DMS114 treated with DMSO at 0.1 percent for 48 hours (cell line): ENCODE data around the gene BABAM2.
"Not testable (repeated sequence)": the region's sequence is repeated elsewhere in the genome, so short reads cannot be mapped to it uniquely, and the experiment has no call there.

ENCODE experiments used
- DNase-seq: peaks from one replicate; lab custom pipeline; 2025; ENCODE audit not compliant: unreplicated experiment; lab: John Stamatoyannopoulos, UW

The BABAM2 gene

GRCh38 chr2:28231110-28231631 is 340.6 kb downstream of the BABAM2 start:
- no peak for DNase-seq

GRCh38 chr2:28232295-28232694 is 341.8 kb downstream of the BABAM2 start:
- DNase-seq: no peak

GRCh38 chr2:28233164-28233676 is 342.7 kb downstream of the BABAM2 start:
- DNase-seq: no peak

DNA sequence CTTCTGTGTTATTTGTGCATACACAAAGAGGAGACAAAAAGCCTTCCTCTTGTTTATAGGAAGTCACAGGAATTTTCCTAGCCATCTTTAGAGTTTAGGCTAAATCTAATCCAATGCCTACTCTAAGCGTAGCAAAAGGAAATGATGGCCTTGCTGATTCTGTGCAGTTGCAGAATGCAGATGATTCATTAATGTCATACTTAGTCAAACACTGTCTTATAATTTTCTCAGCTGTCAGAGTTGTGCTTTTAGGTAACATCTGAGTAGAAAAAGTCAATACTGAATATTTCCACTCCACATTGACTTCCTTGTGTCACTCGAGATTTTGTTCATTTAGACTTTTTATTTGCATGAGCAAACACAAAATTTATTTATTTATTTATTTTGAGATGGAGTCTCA is 344.3 kb downstream of the BABAM2 start:
- no peak for DNase-seq

DNA sequence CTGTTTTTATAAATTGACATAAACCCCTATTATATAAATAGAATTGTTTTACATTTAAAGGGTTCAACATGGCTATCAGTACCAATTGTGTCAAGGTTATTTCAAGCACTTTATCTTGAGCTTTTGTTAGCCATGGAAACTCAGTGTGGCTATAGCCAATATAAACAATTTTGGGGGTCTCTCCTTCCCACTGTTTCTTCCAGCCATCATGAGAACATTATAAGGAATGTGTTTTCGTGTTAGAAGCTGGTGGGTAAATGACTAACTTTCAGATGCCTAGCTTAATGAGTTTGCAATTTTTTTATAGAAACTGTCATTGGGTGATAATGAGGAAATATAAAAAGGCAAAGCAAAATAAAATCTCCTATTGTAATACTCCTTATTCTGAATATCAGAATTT is 348.7 kb downstream of the BABAM2 start:
- DNase-seq: no peak

DNA sequence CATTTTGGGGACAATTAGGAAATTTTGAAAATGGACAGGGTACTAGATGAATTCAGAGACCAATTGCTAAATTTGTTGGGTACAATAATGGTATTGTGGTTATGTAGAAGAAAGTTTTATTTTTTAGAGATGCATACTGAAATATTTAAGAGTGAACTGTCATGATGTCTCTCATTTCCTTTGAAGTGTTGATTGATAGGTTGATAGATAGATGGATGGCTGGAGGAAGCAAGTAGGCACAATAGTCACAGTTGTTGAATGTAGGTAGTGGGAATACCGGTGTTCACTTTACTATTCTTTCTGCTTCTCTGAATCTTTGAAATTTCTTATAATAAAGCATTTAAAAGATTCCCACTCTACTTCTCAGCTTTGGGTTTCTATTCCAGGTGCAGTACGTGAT is 350.4 kb downstream of the BABAM2 start:
- DNase-seq: no peak

GRCh38 chr2:28247290-28247689 is 356.8 kb downstream of the BABAM2 start:
- no peak for DNase-seq

- DNase-seq: no peak
Observed at GRCh38 chr2:28247734-28248133, 357.2 kb downstream of the BABAM2 start.

- no peak for DNase-seq
Observed at GRCh38 chr2:28248511-28248910, 358.0 kb downstream of the BABAM2 start.

DNA sequence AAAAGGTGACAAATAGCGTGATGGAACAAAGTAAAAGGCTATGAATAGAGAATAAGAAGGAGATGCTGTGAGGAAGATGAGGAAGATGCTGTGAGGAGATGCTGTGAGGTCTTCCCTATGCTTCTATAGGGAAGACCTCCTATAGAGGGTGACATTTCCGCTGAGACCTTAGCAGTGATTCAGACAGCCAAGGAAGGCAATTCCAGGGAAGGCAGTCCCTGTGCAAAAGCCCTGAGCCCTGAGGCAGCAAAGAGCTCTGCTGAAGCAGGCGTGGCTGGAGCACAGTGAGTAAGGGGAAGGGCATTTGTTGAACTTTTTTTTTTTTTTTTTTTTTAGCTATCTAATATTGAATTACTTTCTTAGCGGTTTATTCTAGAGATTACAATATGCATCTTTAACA is 359.5 kb downstream of the BABAM2 start:
- DNase-seq: no peak

DNA sequence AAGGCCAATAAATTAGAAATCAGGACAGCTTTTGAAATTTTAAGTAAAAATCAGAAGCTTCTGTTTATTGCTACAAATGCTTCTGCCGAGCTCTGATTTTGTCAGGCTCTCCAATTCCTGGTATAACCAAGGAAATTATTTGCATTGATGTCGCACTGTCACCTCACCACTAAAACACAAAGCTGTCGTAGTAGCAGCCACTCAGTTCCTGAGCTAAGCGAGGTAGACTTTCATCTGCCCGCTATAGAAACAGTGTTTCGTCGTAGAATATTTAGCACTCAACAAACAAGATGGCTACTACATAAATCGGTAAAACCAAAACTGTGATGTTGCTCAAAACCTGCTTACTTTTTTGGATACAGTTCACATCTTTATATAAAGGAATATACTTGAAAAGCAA is 360.8 kb downstream of the BABAM2 start:
- no peak for DNase-seq

DNA sequence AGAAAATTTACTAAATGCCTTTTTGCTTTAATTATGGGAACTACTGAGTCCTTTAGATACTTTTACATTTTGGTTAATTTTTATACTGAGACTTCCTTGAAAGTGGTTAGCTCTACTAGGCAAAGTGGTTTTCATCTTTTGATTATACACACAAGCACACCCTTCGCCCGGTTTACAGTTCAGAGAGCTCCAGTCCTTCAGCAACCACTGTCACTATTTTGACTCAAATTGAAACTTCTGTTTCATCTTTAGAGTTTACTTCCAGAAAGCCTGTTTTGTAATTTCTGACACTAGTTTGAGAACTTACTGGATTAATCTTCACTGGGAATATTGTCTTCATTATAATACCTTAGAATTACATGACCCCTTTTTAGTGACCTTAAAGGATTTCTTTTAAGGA is 361.8 kb downstream of the BABAM2 start:
- no peak for DNase-seq

DNA sequence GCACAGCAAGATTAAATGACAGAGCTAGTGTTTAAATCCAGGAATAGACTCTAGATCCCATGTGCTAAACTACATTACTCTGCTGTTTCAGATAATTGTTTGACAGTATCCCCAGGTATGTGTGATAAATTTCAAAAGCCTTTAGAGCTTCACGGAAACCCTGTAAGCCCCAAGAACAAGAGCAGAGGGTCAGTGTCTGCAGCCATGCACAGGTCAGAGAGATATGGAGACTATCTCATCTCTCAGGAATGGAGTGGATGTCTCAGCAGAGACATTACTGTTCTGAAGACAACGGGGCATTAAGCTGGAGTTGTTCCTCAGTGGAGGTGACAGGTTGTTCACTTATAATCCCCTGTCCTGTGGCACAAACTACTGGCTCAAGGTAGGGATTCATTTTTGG is 363.0 kb downstream of the BABAM2 start:
- no peak for DNase-seq

GRCh38 chr2:28255231-28255630 is 364.7 kb downstream of the BABAM2 start:
- not testable (repeated sequence) for DNase-seq

- DNase-seq: no peak
Observed at GRCh38 chr2:28257182-28257581, 366.7 kb downstream of the BABAM2 start.

GRCh38 chr2:28259226-28259625 is 368.7 kb downstream of the BABAM2 start:
- DNase-seq: not testable (repeated sequence)

- DNase-seq: no peak
Observed at GRCh38 chr2:28263690-28264089, 373.2 kb downstream of the BABAM2 start.

DNA sequence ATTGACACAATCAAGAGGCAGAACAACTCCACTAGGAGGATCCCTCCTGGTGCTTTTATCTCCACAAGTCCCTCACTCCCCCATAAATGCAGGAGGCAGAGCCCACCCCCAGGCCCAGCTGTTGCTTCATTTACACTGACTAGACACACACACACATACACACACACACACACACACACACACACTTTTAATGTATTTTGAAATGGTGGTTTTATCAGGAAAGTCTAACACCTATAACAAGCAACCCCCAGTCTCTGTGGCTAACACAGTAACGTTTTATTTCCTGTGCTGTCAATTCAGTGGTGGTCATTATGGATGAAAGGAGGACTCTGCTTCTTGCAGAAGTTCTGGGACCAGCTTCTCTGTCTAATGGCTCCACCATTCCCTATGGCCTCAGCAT is 376.8 kb downstream of the BABAM2 start:
- no peak for DNase-seq

- DNase-seq: no peak
Observed at GRCh38 chr2:28268386-28268785, 377.9 kb downstream of the BABAM2 start.

- no peak for DNase-seq
Observed at GRCh38 chr2:28269019-28269784, 378.7 kb downstream of the BABAM2 start.

DNA sequence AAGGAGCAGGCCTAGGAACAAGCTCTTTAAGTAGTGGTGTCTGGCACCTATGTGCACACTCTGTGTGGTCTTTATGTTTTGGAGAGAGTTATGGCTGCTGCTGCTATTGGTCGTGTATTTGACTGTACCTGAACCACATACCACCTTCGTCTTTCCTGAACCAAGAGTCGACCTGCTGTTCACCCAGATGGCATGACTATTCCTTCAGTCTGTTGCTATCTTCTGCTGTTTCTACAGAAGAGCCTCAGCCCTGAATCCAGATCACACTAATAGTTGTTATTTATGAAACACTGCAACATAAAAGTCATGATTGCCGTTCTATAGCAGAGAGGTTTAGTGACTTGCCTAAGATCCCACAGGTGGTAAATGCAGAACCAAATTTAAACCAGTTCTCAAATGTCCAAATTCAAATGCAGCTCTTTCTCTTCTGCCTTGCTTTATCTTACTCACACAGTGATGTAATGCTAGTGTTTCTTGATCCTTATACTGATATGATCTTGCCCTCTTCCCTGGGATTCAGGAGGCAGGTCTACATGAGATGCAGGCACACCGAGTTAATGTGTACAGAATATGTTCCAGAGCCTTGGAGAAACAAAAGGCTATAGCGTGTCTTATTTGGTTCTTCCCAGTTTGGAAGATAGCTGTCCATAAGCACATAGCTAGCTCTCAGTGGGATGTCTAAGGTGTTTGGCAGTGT is 380.1 kb downstream of the BABAM2 start:
- no peak for DNase-seq

DNA sequence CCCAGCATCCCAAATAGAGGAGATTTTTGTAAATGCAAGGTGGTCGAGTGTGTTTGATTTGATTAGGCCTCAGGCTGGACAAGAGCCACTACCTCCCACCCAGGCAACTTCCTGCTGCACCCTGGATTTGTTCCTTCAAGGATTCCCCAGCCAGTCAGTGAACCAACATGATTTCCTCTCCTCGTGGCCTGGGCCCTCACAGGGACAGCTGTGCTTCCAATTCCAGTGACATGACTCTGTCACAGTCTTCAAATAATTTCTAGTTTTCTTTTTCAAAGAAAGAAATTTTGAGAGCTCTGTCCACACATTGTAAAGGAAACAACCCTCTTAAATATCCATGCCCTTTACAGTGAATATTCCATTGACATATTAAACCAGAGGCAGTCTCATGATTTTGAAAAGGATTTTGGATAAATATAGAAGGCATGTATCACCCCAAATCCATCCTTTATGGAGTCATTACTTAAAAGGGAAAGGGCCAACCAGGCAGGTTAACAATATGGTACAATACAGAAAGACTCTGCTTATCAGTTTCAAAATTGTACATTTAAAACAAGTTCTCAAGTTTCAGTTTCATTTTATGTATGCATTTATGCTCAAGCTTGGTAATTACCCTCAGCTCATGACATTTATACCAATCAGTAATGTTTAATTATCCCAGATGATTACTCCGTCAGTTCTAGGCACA is 380.8 kb downstream of the BABAM2 start:
- no peak for DNase-seq
